Karpas-422 (cell line): ENCODE measurements around the gene ADAM22. TPM values are rescaled to one million over a fixed set of nuclear protein-coding genes. Genes with fewer than 3 reads are reported as not detected.

Source experiments
- DNase-seq: peaks from one replicate; pipeline ENCODE4 v3.0.0-alpha.2; 2015
- H2AFZ ChIP-seq: fragments of 200-600 bp; sonication (generic); 2 replicates; pipeline ENCODE4 v1.6.1; 2014; ENCODE audit warnings: antibody characterized with exemption, low read length, mixed read lengths
- H3K27ac ChIP-seq: fragments of 200-600 bp; sonication (generic); 2 replicates; pipeline ENCODE4 v1.5.1; 2014; ENCODE audit warnings: mild to moderate bottlenecking, low read length, moderate library complexity
- H3K27me3 ChIP-seq: fragments of 200-600 bp; sonication (generic); 2 replicates; pipeline ENCODE4 v1.6.1; 2014; ENCODE audit warnings: low read length, mixed read lengths
- H3K36me3 ChIP-seq: fragments of 200-600 bp; sonication (generic); 2 replicates; pipeline ENCODE4 v1.6.1; 2014; ENCODE audit warnings: low read length, mixed read lengths; ENCODE audit not compliant: insufficient read depth
- H3K4me1 ChIP-seq: fragments of 200-600 bp; sonication (generic); 2 replicates; pipeline ENCODE4 v1.6.1; 2014; ENCODE audit warnings: mild to moderate bottlenecking, low read length, mixed read lengths
- H3K4me2 ChIP-seq: fragments of 200-600 bp; sonication (generic); 2 replicates; pipeline ENCODE4 v1.6.1; 2014; ENCODE audit warnings: low read length, low read depth, mild to moderate bottlenecking; ENCODE audit not compliant: poor library complexity, severe bottlenecking
- H3K4me3 ChIP-seq: fragments of 200-600 bp; sonication (generic); 2 replicates; pipeline ENCODE4 v1.5.1; 2014; ENCODE audit warnings: mild to moderate bottlenecking, antibody characterized with exemption, low read length, mixed read lengths
- H3K79me2 ChIP-seq: fragments of 200-600 bp; sonication (generic); 2 replicates; pipeline ENCODE4 v1.6.1; 2014; ENCODE audit warnings: mild to moderate bottlenecking, low read length, mixed read lengths
- H3K9ac ChIP-seq: fragments of 200-600 bp; sonication (generic); 2 replicates; pipeline ENCODE4 v1.6.0; 2014; ENCODE audit warnings: low read length
- H3K9me2 ChIP-seq: fragments of 200-600 bp; sonication (generic), shearing (Covaris generic); replicated peaks from 2 replicates; pipeline ENCODE4 v1.6.0; 2014; ENCODE audit warnings: mild to moderate bottlenecking, low read length, moderate library complexity; ENCODE audit not compliant: insufficient read depth
- H3K9me3 ChIP-seq: fragments of 300-700, 200-600 bp; sonication (generic); 2 replicates; pipeline ENCODE4 v1.6.1; 2014; ENCODE audit warnings: low read length, mixed read lengths
- H4K20me1 ChIP-seq: fragments of 200-600 bp; sonication (generic); 2 replicates; pipeline ENCODE4 v1.6.1; 2014; ENCODE audit warnings: mild to moderate bottlenecking, antibody characterized with exemption, low read length, low read depth; ENCODE audit not compliant: insufficient read depth
- total RNA-seq: library from RNA; depleted of rRNA; stranded (reverse); fragments of >200 nt; shearing (Covaris generic); gene quantifications from 2 replicates; pipeline ENCODE4 v1.2.3, GENCODE V29; 2014; ENCODE audit warnings: low replicate concordance

ADAM22 gene
- total RNA-seq, 1 experiment from 2014 or later, result 6.1 TPM

GRCh38 chr7:88185650-88186049, 251.6 kb downstream of the ADAM22 start:
- Histone ChIP-seq H3K79me2 (no peaks in the 10 kb centered on the region), H3K27ac (no peak overlapping the region), H3K4me3 (no peak overlapping the region), H3K4me1 (no peaks in the 10 kb centered on the region), H3K9me3 (no peaks in the 10 kb centered on the region), H3K27me3 (no peaks in the 10 kb centered on the region), H2AFZ (no peak overlapping the region), H3K4me2 (no peak overlapping the region), H4K20me1 (no peaks in the 10 kb centered on the region), H3K36me3 (no peaks in the 10 kb centered on the region), H3K9ac (no peak overlapping the region), H3K9me2 (no peaks in the 10 kb centered on the region)
- DNase-seq, result no peak

- H3K9ac ChIP-seq, result no peak overlapping the region
- H3K36me3 ChIP-seq, result no peaks in the 10 kb centered on the region
- no peak overlapping the region for H3K4me2 ChIP-seq
- H3K9me3 ChIP-seq, result no peaks in the 10 kb centered on the region
- no peaks in the 10 kb centered on the region for H3K79me2 ChIP-seq
- no peak overlapping the region for H3K4me3 ChIP-seq
- DNase-seq, result peak; percentile 19
- no peaks in the 10 kb centered on the region for H3K9me2 ChIP-seq
- no peak overlapping the region for H2AFZ ChIP-seq
- H3K27me3 ChIP-seq, result no peaks in the 10 kb centered on the region
- no peaks in the 10 kb centered on the region for H4K20me1 ChIP-seq
- no peaks in the 10 kb centered on the region for H3K4me1 ChIP-seq
- no peak overlapping the region for H3K27ac ChIP-seq
These were observed 257.9 kb downstream of the ADAM22 start for GRCh38 chr7:88191911-88192310.

- H3K27me3 ChIP-seq, result no peaks in the 10 kb centered on the region
- no peak overlapping the region for H3K4me2 ChIP-seq
- H3K9ac ChIP-seq, result no peak overlapping the region
- DNase-seq, result no peak
- no peaks in the 10 kb centered on the region for H4K20me1 ChIP-seq
- no peak overlapping the region for H2AFZ ChIP-seq
- H3K9me2 ChIP-seq, result no peaks in the 10 kb centered on the region
- peaks cover 13% of the 10 kb centered on the region for H3K36me3 ChIP-seq
- H3K27ac ChIP-seq, result no peak overlapping the region
- no peak overlapping the region for H3K4me3 ChIP-seq
- H3K4me1 ChIP-seq, result no peaks in the 10 kb centered on the region
- H3K9me3 ChIP-seq, result no peaks in the 10 kb centered on the region
- H3K79me2 ChIP-seq, result no peaks in the 10 kb centered on the region
These were observed 266.2 kb downstream of the ADAM22 start for GRCh38 chr7:88200261-88200660.

GRCh38 chr7:88200789-88201188, 266.7 kb downstream of the ADAM22 start:
- H3K27me3 ChIP-seq, result no peaks in the 10 kb centered on the region
- no peaks in the 10 kb centered on the region for H3K9me3 ChIP-seq
- H3K9ac ChIP-seq, result no peak overlapping the region
- H3K79me2 ChIP-seq, result no peaks in the 10 kb centered on the region
- no peak overlapping the region for H3K4me2 ChIP-seq
- peaks cover 18% of the 10 kb centered on the region for H3K36me3 ChIP-seq
- no peak overlapping the region for H3K4me3 ChIP-seq
- H3K27ac ChIP-seq, result no peak overlapping the region
- no peak for DNase-seq
- H2AFZ ChIP-seq, result no peak overlapping the region
- H3K4me1 ChIP-seq, result no peaks in the 10 kb centered on the region
- H3K9me2 ChIP-seq, result no peaks in the 10 kb centered on the region
- no peaks in the 10 kb centered on the region for H4K20me1 ChIP-seq

- H3K27me3 ChIP-seq, result no peaks in the 10 kb centered on the region
- H3K36me3 ChIP-seq, result peaks cover 23% of the 10 kb centered on the region
- no peak overlapping the region for H3K4me3 ChIP-seq
- H4K20me1 ChIP-seq, result no peaks in the 10 kb centered on the region
- H3K27ac ChIP-seq, result no peak overlapping the region
- no peaks in the 10 kb centered on the region for H3K9me3 ChIP-seq
- H3K4me1 ChIP-seq, result no peaks in the 10 kb centered on the region
- H3K9ac ChIP-seq, result no peak overlapping the region
- no peaks in the 10 kb centered on the region for H3K79me2 ChIP-seq
- no peak overlapping the region for H2AFZ ChIP-seq
- DNase-seq, result no peak
- no peaks in the 10 kb centered on the region for H3K9me2 ChIP-seq
- H3K4me2 ChIP-seq, result no peak overlapping the region
These were observed 267.3 kb downstream of the ADAM22 start for GRCh38 chr7:88201305-88201704.

- H3K9ac ChIP-seq, result no peak overlapping the region
- H3K9me3 ChIP-seq, result no peaks in the 10 kb centered on the region
- H3K27me3 ChIP-seq, result no peaks in the 10 kb centered on the region
- no peaks in the 10 kb centered on the region for H4K20me1 ChIP-seq
- H3K36me3 ChIP-seq, result peaks cover 31% of the 10 kb centered on the region
- no peaks in the 10 kb centered on the region for H3K9me2 ChIP-seq
- H2AFZ ChIP-seq, result no peak overlapping the region
- H3K4me2 ChIP-seq, result no peak overlapping the region
- no peak overlapping the region for H3K4me3 ChIP-seq
- no peak overlapping the region for H3K27ac ChIP-seq
- no peaks in the 10 kb centered on the region for H3K79me2 ChIP-seq
- no peaks in the 10 kb centered on the region for H3K4me1 ChIP-seq
- no peak for DNase-seq
These were observed 268.2 kb downstream of the ADAM22 start for GRCh38 chr7:88202278-88202677.

GRCh38 chr7:88202799-88203198, 268.7 kb downstream of the ADAM22 start:
- DNase-seq, result peak; percentile 40
- Histone ChIP-seq H3K79me2 (no peaks in the 10 kb centered on the region), H3K27ac (no peak overlapping the region), H3K9me3 (no peaks in the 10 kb centered on the region), H4K20me1 (no peaks in the 10 kb centered on the region), H3K9ac (no peak overlapping the region), H3K4me2 (no peak overlapping the region), H3K27me3 (no peaks in the 10 kb centered on the region), H3K9me2 (no peaks in the 10 kb centered on the region), H3K4me3 (no peak overlapping the region), H2AFZ (no peak overlapping the region), H3K36me3 (peaks cover 33% of the 10 kb centered on the region), H3K4me1 (no peaks in the 10 kb centered on the region)

GRCh38 chr7:88203401-88203800, 269.4 kb downstream of the ADAM22 start:
- Histone ChIP-seq H3K9me3 (no peaks in the 10 kb centered on the region), H3K79me2 (no peaks in the 10 kb centered on the region), H3K27ac (no peak overlapping the region), H3K4me1 (no peaks in the 10 kb centered on the region), H3K4me2 (no peak overlapping the region), H3K27me3 (no peaks in the 10 kb centered on the region), H4K20me1 (no peaks in the 10 kb centered on the region), H3K4me3 (no peak overlapping the region), H2AFZ (no peak overlapping the region), H3K9ac (no peak overlapping the region), H3K36me3 (peaks cover 39% of the 10 kb centered on the region), H3K9me2 (no peaks in the 10 kb centered on the region)
- peak; percentile 25 for DNase-seq

GRCh38 chr7:88204525-88205110, 270.6 kb downstream of the ADAM22 start:
- Histone ChIP-seq H3K9ac (no peak overlapping the region), H2AFZ (no peak overlapping the region), H3K36me3 (peaks cover 43% of the 10 kb centered on the region), H4K20me1 (no peaks in the 10 kb centered on the region), H3K9me3 (no peaks in the 10 kb centered on the region), H3K27ac (no peak overlapping the region), H3K27me3 (no peaks in the 10 kb centered on the region), H3K79me2 (no peaks in the 10 kb centered on the region), H3K4me2 (no peak overlapping the region), H3K9me2 (no peaks in the 10 kb centered on the region), H3K4me3 (no peak overlapping the region), H3K4me1 (no peaks in the 10 kb centered on the region)
- peak; percentile 14 for DNase-seq
